HG02870 (cell line): ENCODE data around the gene CD7.
"Not testable (repeated sequence)": the region's sequence is repeated elsewhere in the genome, so short reads cannot be mapped to it uniquely, and the experiment has no call there.

Experiments used
- ATAC-seq: cut with Tn5 transposase; IDR thresholded peaks from one replicate; pipeline ENCODE4 v1.9.1; 2021; ENCODE audit warnings: mild to moderate bottlenecking, moderate library complexity; ENCODE audit not compliant: unreplicated experiment

CD7 gene

DNA sequence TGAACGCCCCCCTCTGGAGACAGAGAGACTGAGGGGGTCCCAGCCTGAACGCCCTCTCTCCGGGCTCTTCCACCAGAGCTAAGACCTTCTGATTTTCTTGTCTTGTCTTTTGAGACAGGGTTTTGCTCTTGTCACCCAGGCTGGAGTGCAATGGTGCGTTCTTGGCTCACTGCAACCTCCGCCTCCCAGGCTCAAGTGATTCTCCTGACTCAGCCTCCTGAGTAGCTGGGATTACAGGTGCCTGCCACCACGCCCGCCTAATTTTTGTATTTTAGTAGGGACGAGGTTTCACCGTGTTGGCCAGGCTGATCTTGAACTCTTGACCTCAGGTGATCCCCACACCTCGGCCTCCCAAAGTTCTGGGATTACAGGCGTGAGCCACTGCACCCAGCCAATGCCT, 30.6 kb upstream of the CD7 start:
- not testable (repeated sequence) for ATAC-seq

DNA sequence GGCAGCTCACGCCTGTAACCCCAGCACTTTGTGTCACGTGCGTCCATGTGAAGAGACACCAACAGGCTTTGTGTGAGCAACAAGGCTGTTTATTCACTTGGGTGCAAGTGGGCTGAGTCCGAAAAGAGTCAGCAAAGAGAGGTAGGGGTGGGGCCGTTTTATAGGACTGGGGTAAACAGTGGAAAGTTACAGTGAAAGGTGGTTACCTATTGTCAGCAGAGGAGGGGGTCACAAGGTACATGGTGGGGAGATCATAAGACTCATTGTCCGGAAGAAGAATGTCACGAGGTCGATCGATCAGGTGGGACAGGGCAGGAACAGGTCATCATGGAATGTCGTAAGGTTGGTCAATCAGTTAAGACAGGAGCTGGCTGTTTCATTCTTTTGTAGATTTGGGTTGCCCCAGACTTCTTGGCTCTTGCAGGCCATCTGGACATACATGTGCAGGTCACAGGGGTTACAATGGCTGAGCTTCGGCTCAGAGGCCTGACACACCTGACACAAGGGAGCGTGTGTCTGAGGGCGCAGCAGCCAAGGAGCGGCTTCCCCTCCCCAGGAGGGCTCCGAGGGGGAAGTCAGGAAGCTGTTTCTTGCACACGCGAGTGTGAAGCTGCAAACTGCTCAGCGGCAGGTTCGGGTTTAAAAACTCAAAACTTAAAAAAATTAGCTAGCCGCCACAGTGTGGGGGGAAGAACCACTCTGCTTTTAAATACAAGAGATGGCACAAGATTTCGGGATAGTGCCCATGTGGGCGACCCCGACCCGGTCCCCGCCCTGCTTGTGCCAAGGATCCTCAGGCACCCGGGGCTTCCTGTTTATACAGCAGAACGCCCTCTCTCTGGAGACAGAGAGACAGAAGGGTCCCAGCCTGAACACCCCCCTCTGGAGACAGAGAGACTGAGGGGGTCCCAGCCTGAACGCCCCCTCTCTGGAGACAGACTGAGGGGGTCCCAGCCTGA, 29.2 kb upstream of the CD7 start:
- ATAC-seq: no peak

DNA sequence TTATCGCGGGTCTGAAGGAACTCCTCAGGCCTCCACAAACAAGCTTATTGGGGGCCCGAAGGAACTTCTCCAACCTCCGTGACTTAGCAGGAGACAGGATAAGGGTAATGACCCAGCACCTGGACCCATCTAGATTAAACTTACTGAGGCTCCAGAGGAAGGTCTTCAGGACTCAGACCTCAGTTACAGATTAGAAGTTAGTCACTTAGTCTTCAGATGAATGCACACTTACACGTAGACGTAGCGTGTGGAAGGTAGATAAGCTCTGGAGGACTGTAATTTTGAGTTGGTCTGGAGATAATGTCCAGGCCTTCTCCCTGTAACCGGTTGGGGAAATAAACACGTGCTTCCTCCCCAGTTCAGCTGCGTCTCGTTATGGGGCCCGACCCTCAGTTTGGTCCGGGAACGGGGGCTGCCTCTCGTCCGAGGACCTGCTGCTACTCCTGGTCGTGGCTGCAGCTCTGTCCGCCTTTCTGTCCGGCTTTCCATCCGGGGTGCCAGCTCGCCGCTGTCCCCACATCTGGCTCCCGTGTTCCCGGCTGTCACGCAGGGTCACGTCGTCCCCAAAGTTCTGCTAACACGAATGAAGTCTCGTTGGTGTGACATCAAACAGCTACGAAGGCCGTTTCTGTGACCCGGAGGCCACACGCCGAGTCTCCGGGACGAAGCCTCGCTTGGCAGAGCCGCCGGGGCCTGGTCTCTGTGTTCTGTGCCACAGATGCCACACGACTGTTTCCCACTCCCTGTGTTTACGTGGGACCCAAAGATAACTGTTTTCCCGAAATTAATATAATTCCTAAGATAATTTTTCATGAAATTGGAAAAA, 28.0 kb upstream of the CD7 start:
- ATAC-seq: no peak

DNA sequence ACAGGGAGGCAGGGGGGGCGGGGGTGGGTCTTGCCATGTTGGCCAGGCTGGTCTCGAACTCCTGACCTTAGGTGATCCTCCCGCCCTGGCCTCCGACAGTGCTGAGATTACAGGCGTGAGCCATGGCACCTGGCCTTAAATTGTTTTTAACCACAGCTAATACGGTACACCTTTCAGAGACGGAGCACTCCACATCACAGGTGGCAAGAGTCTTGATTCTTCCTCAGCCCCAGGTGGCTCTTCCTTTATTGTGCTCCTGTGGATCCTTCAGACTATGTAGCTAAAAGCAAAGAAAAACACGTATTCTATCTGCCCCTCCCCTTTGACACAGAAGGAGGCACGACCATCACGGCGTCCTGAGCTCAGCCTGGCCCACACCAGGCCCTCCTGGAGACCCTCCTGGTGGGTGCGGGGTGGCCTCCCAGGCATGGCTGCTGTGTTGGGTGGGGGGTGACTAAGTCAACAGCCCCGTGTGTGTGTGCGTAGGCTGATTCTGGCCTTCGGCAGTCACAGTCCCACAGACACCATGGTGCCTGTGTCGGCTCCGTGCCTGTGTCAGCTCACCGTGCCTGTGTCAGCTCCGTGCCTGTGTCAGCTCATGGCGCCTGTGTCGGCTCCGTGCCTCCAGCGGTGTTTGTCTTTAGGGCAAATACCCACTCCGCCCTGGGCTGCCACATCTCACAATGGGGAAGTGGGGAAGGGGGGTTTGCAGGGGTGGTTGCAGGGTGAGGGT, 26.9 kb upstream of the CD7 start:
- no peak for ATAC-seq

DNA sequence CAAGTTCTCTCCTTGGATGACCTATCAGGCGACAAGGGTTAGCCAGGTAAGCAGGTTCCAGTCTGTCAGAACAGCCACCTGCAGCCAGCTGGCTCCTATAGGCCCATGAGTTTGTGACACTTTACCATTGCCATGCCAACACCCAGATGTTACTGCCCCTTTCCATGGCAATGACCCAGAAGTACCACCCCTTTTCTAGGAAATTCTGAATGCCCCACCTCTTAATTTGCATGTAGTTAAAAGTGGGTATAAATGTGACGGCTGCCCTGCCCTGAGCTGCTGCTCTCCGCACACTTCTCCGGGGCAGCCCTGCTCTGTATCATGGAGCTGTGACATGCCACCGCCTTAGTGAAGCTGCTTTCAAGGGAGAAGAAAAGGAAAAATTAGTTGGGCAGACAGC, 26.2 kb upstream of the CD7 start:
- ATAC-seq: no peak

DNA sequence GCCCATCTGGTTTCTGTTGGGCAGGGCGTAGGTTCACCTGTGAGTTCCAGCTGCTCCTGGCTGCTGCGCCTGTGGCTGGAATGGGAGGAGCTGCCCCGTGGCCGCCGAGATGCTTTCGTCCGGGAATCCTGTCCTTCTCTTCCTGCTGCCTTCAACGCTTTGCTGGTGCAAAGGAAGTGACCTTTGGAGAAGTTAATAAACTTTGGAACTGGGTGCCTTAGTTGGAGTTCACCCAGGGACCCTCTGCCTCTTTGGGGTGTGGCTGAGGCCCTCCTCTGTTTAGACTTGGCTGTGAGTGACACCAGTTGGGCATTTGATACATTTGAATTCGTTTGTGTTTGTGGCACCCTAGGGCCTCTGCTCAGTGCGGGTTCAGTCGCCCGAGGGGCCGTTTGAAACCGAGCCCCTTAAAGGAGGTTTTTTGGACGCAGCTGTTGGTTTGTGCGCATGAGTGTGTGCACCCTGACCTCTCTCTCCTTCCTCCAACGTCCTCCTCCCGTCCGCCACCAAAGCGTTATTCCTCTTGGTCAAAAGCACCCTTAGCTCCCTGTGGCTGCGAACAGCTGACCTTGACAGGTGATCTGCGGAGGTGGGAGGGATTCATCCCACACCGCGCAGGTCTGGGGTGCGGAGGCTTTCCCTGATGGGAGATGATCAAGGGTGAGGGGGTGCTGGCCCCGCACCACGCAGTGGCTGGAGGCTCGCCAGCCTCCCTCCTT, 25.1 kb upstream of the CD7 start:
- no peak for ATAC-seq

DNA sequence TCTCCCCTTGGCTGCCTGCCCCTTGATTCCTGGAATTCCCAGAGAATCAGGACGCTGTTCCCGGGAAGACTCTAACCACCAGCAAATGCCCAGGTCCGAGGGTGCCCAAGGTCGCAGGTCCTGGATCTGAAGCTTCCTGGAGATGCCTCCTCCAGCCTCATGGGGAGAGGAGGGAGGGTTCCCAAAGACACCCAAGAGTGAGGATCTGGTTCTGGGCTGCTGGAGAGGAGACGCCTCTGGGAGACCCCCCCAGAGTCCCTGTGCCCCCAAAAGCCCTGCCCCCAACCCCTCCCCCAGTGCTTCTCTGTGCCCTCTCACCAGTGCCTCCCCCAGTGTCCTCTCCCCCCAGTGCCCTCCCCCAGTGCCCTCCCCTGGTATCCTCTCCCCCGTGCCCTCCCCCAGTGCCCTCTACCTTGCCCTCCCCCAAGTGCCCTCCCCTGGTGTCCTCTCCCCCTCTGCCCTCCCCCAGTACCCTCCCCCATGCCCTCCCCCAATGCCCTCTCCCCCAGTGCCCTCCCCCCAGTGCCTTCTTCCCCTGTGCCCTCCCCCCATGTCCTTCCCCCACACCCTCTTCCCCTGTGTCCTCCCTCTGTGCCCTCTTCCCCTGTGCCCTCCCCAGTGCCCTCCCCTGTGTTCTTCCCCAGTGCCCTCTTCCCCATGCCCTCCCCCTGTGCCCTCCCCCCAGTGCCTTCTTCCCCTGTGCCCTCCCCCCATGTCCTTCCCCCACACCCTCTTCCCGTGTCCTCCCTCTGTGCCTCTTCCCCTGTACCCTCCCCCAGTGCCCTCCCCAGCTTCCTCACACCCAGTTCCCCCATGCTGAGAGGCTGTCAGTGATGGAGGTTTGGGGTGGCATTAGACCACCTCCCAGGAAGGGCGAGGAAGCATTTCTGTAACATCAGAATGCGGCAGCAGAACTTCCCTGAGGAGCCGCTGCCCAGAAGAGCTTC, 22.5 kb upstream of the CD7 start:
- no peak for ATAC-seq

DNA sequence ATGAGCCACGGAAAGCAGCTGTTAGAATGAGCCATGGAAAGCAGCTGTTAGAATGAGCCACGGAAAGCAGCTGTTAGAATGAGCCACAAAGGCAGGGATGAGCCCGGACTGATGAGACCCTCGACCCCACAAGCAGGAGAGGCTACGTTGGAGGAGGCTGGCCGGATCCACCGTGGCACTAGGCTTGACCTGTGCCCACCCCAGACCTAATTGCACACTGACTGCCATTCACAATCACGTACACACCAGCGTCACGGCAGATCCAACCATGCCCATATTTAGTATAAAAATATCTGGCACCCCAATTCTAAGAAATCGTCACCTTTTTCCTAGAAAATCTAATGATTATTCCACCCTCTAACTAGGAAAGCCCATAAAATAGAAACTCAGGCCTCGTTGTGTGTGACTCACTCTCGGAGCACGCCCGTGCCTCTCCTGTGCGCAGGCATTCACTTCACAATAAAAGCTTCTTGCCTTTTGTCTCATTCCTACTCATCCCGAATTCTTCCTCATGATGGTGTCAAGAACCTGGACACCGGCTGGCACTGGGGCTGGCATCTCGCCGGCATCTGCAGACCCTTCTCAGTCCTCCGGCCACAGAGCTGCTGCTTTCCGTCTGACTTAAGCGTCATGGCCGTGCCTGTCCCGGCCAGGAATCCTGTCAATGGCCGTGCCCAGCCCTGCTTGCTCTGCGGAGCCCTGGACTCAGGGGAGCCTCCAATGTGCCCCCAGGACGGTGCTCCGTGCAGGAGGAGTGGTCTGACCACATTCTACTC, 21.6 kb upstream of the CD7 start:
- no peak for ATAC-seq

DNA sequence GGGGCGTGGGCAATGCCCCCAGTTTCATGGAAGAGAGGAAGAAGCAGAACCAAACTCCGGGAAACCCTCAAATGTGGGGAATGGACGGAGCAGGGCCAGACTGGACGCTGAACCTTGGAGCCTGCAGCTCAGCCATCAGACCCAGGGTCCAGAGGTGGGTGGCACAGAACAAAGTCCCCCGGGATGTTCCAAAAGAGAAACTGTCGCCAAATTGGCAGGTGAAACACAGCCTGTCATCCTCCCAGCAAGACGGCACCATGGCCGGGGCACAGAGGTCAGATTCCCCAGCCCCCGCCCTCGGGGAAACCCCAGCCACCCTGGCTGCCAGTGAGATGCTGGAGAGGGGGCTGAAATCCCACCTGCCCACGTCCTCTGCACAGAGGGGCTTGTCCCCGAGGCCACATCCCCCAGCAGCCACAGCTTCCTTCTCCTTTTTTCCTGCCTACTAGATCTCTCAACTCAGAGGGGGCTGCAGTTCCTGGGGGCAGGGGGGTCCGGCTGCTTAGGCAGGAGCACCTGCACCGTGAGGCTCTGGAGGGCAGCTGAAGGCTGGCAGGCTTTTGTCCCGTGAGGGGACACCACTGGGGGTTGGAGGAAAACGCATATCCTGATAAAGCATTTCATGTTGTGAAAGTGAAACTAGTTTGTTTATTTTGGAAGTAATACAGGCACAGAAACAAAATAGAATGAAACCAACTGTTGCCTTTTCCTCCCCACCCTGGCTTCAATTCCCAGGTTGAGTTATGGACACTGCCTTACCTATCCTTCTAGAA, 17.4 kb upstream of the CD7 start:
- no peak for ATAC-seq

DNA sequence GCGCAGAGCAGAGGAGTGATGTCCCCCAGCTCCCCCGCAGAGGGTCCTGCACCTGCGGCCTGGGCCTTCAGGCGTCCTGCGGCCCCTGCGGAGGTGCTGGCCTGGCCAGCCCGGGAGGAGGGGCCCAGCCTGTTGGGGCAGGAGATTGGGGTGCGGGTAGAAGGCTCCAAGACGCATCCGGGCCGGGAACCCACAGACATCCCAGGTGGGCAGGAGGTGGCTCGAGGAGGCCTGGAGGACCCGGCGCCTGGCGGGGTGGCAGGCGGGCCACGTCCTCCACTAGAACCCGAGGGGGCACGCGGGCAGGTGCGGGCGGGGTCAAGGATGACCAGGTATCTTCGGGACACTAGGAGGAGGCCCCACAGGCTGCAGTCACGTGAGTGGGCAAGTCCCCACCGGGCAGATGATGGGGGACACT, 16.8 kb upstream of the CD7 start:
- ATAC-seq: no peak

DNA sequence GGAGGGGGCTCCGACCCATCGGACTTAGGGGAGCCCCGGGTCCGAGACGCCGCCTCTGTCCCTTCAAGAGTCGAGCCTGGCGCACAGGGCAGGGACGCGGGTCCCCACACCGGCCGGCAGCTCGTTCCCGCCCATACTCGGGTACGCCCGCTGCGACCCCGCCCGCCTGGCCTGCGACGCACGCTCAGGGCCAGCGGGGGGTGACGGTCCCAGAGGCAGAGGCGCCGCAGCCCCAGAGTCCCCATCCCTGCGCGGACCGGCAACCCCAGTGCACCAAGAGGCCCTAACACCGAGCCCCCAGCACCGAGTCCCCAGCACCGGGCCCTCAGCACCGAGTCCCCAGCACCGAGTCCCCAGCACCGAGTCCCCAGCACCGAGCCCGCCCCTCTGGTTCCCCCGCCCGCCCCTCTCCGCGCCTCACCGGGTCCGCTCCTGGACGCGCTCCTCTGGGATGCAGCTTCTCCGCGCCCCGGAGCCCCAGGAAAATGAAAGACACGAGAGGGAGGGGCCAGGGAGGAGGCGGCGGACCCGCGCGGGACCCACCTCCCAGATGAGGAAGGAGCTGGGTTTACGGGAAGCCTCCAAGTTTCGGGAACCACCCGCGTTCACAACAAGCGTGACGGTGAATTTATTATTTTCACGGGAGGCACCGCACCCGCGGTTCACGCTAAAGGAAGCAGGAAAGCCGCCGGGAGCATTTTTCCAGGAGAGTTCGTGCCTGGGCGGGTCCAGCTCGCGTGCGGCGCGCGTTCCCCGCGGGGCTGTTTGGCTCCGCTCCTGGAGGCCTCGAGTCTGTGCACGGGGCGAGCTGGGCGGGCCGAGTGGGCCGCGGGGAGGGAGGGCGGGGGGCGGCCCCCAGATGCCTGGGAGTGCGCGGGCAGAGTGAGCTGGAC, 16.1 kb upstream of the CD7 start, which contains the start of gene SECTM1:
Gene SECTM1, minus strand, starts transcription at position 488 of the 893 bp plus-strand sequence. CDS start 6,526 bp downstream, outside the sequence.
- ATAC-seq: no peak

DNA sequence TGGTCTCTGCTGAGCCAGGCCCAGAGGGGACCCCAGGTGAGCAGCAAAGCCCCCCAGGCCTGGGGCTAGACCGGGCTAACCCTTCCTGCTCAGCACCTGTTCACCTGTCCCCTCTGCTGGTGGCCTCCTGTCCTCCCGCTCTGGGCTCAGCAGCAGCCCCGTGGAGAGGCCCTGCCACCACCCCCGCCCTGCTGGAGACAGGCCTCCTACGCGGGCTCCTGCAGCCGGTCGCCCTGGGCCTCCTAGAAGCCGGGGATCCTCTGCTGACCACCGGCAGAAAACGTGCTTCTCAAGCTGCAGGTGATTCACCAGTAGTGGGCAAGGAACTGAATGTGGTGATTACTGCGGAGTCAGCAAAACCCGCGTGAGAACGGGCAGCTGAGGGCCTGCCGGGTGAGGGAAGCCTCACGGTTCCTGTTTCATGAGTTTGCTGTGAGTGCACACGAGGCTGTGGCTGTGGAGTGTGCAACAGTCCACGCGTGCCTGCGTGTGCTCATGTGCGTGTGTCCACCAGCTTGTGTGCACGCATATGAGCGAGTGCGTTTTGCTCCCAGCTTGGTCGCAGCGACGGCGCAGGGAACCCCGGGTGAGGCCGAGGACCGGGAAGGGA, 15.4 kb upstream of the CD7 start:
- ATAC-seq: no peak

DNA sequence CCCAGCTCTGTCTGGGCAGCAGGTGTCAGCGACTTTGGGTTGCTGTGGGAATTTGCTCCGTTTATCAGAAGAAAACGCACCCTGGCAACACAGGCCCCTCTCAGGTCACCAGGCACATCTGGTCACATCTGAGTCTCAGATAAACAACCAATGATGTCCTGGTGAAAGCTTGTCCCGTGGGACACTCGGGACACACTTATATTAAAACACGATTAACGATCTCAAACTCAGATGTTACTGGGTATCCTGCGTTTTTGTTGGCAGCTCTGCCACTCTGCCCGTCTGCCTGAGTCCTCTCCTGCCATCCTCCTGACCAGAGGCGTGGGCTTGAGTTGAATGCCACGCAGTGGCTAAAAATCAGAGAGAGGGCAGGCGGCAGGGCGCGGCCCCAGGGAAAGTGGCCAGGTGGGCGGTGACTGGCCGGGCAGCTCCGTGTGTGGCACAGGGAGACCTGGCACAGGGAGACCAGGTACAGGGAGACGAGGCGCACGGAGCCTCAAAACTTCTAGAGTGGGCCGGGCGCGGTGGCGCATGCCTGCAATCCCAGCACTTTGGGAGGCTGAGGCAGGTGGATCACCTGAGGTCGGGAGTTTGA, 14.0 kb upstream of the CD7 start:
- no peak for ATAC-seq

DNA sequence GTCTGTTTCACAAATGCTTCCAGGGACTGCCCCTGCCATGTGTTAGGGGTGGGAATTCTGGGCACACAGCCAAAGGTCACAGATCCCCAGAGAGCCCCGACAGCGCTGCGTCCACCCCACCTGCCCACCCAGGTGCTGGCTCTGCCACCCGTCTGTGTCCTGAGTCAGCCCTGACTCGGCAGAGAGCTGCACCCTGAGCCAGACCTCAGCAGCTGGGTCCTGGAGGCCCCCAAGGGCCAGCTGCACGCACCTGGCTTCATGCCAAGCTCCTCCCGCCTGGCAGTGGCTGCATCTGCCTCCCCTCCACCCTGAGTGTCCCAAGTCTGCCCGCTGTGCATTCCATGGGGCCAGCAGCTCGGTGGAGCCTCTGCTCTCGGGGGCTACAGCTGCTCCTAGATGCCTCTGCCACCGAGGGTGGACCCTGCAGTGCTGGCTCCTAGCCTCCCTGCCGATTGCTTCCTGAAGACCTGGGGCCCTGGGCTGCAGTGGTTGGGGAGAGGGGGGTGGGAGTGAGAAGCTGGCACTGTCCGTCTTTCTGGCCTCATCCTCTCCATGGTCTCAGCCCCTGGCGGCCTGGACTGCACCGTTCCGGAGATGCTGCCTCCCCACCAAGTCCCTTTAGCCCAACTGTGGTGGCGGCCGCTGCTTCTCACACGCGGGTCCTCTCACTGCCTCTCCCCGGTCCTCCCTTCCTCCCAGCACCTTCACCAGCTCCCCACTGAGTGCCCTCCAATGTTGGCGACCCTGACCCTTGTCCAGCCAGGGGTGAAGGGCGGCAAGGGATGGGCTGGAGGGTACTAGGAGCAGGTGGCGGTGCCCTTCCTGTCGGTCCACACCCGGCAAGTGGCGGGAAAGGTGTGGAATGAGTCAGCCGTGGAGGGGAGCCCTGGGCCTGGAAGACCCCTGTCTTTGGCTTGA, 13.2 kb upstream of the CD7 start:
- no peak for ATAC-seq
